GM21717 (cell line): ENCODE measurements around the gene MSMO1.
"Not testable (repeated sequence)": the region's sequence is repeated elsewhere in the genome, so short reads cannot be mapped to it uniquely, and the experiment has no call there.

ENCODE experiments used
- ATAC-seq: cut with Tn5 transposase; IDR thresholded peaks from one replicate; pipeline ENCODE4 v1.9.1; 2021; ENCODE audit warnings: mild to moderate bottlenecking, moderate library complexity; ENCODE audit not compliant: unreplicated experiment

The MSMO1 gene

DNA sequence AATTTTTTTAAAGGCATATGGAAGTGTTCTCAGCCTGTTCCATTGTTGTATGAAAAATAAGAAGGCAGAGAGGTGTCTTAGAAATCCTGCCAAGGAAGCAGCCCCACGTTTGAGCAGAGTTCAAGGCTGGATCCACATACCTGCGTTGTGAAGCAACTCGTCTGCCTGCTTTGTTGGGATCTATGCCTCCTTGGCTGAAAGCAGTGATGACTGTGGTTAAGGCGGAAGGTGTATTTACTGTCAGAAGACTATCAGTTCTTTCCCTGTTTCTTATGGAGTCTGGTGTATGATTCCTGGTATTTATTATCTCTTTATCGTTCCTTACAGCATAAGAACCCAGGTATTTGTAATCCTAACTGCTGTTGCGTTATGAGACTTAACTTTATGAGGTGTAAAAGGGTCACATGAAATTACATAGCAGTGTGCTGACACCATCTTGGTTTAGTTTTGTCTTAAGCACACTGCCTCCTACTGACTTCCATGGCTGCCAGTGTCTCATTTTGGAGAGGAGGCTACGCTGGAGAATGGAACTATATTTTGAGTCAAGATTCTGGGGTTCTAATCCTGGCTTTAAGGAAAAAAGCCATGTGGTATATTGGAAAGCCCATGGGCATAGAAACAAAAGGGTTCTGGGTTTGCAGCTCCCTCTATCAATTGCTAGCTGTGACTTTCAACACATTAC lies 3.1 kb upstream of the MSMO1 start:
- ATAC-seq: no peak

DNA sequence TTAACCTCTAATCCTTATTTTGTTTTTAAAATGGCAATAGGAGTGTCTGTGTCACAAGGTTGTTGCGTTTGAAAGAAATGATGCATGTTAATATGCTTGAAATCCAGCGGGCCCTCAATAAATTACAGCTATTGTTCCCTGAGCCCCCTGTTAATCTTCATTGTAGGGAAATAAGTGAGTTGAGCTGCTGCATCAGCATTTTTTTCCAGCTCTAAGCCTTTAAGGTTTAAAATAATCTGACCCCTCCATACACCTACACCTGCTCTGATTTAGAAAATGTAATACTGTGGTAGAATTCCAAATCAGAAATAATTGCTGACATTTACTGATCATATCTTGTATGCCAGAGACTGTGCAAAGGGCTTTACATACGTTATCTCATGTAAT lies 2.6 kb upstream of the MSMO1 start:
- ATAC-seq: no peak

GRCh38 chr4:165325732-165326512 lies 1.5 kb upstream of the MSMO1 start:
- ATAC-seq: no peak

- peak; percentile 15 for ATAC-seq
Observed at GRCh38 chr4:165326831-165327210, 648 bp upstream of the MSMO1 start.

DNA sequence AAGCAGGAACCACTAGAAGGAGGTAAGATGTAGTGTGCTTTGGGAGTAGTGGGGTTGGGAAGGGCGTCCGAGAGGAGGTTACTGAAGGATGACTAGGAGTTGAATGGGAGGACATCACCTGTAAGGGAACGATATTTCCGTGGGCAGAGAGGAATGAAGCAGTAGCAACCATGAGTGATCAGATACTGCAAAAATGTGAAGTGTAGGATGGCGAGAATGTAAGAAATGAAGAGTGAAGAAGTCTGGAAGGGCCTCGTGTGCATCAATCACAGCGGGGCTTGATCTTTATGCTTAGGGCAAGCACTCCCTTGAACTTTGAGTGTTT lies 594 bp downstream of the MSMO1 start:
- ATAC-seq: peak; percentile 1

DNA sequence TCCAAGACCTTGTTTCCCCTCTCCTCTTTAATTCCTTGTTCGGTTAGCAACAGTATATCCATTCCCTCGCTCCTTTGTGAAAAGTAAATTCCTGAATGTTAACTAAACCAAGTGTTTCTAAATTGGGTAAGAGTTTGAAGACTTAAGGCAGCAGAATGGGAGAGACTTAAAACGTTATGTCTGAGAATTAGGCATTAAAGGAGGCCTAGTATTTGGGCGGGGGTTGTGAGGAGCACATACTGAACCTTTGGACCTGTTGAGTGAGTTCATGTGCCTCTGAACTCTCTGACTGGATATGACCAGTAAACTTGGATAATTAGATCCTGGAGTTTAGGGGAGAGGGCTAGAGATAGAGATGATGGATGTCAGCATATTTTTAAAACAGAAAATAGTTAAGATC lies 1.2 kb downstream of the MSMO1 start:
- no peak for ATAC-seq

GRCh38 chr4:165330071-165330470 lies 2.6 kb downstream of the MSMO1 start:
- ATAC-seq: no peak

DNA sequence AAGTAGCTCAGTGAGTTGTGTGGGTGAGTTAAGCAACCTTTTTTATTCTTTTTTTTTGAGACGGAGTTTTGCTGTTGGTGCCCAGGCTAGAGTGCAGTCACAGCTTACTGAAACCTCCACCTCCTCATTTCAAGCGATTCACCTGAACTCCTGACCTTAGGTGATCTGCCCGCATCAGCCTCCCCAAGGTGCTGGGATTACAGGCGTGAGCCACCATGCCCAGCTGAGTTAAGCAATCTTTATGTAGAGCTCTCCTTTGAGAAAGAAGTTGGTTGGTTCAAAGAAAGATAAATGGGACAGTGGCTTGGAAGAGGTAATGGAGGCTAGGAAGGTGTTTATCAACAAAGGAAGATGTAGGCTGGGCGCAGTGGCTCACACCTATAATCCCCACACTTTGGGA lies 3.2 kb downstream of the MSMO1 start:
- ATAC-seq: no peak

- no peak for ATAC-seq
Observed at GRCh38 chr4:165331359-165331758, 3.9 kb downstream of the MSMO1 start.

DNA sequence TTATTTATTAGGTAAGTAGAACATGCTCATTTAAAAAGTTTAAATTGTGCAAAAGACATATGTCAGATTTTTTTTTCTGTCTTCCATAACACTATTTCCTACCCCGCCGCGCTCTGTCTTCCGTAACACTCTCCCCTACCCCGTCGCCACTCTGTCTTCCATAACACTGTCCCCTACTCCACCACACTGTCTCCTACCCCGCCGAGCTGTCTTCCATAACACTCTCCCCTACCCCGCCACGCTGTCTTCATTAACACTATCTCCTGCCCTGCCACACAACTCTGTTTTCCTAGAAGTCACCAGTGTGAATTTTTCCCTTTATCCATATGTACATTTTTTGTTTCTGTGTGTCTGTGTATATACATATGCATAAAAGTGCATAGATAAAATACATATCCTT lies 4.4 kb downstream of the MSMO1 start:
- ATAC-seq: no peak

- ATAC-seq: no peak
Observed at GRCh38 chr4:165332502-165332901, 5.0 kb downstream of the MSMO1 start.

DNA sequence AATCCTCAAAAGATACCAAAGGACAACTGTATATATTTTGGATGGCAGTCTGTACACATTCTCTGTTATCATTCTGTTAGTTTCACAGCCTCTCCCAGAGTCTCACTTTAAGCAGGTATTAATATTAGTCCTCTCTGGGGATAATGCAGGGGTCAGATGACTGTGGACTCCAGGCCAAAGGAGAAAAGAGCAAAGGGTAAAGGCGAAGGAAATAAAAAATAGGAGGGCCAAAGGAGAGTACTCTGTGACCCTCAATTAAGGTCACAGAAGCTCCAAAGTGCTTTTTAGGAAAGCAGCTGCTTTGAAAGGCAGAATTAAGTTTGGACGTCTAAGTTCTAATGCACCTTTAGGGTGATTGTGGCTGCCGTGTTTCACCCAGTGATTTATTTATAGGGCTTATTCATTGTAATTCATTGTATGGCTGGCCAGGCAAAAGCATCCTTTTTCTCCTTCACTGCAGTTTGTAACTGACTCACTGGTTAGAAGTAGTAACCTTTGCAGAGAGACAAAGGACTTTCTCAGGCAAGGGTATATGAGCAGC lies 7.8 kb downstream of the MSMO1 start:
- no peak for ATAC-seq

DNA sequence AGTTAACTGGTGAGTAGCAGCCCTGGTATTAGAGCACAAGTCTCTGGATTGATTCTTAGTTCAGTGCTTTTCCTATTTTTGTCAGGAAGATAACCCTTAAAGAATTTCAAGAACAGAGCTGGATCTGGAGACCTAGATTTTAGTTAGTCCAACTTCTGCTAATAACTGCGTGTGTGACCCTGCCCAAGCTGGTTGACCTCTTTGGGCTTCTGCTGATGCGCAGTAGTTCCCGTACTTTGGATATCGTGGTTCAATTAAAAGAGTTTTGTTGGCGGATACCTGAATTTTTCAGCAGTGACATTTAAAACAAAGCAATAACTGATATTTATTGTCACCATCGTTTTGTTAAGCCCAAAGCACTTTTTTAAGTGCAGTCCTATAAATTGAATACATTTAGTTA lies 9.3 kb downstream of the MSMO1 start:
- ATAC-seq: no peak

- not testable (repeated sequence) for ATAC-seq
Observed at GRCh38 chr4:165342340-165342739, 14.9 kb downstream of the MSMO1 start.

DNA sequence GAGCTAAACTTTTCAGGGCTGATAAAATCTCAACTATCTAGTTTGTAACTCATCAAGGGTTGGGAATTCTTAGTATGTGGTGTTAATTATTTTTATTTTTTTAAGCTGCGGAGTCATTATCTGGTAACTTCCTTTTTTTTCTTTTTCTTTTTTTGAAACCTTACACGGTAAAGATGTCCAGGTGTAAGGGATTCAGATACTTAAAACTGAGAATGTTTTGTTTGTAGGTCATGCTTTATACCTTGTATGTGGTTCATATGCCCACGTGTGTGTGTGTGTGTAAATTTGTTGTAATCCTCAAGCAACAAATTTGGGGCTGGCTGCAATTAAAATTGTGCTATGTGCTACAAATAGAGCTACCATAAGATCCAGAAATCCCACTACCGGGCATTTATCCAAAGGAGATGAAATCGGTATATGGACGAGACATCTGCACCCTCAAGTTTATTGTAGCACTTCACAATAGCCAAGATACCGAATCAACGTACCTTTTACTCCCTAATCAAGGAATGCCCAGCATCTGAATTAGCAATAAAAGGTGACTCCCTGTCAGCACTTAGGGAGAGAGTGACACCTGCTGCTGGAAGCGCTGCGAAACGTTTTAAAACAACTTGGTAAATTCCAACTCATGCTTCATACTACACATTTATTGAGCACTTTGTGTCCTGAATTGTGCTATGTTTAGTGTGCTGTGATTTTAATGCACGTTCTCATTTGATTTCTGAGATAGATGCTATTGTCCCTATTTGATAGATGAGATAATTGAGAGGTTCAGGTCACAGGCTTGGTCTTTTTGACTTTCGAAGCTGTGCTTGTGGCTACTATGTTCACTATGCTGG lies 16.1 kb downstream of the MSMO1 start:
- ATAC-seq: no peak

GRCh38 chr4:165345666-165346417 lies 18.4 kb downstream of the MSMO1 start:
- no peak for ATAC-seq

DNA sequence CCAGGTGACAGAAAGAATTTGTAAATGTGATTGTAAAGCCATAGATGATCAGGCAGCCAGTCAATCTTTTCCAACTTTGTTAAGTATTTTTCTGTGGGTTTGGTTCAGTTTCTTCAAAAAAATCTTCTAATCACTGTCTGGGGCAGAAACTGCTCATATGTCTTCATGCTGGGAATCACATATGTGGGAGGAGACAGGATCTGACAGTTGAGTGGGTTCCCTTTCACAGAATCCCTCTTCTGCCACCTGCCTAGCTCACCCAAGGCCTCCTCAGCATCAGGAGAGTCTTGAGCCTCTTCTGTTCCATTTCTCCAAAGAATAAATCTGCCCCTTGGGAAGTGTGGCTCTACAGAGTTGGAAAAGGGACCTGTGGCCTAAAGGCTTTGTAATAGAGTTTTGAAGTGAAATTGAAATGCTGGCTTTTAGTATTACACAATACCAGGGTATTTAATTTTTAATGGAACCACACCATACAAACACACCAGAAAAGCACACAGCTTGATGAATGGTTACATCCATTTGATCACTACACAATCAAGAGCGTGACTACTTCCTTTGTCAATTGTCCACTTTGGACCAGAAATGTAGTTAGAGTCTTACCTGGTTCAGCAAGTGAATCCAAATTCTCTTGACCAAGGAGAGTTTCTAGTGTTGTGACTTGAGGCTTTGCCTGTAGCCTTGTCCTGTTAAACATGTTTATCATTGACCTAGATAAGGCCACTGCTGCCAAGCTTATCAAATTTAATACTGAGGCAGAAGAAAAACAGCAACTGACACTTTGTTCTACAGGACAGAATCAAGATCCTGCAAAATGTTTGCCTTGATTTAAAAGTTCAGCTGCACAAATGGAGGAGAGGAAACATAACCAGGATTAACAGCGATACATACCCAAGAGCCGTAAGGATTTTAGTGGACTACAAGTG lies 20.4 kb downstream of the MSMO1 start:
- ATAC-seq: no peak

DNA sequence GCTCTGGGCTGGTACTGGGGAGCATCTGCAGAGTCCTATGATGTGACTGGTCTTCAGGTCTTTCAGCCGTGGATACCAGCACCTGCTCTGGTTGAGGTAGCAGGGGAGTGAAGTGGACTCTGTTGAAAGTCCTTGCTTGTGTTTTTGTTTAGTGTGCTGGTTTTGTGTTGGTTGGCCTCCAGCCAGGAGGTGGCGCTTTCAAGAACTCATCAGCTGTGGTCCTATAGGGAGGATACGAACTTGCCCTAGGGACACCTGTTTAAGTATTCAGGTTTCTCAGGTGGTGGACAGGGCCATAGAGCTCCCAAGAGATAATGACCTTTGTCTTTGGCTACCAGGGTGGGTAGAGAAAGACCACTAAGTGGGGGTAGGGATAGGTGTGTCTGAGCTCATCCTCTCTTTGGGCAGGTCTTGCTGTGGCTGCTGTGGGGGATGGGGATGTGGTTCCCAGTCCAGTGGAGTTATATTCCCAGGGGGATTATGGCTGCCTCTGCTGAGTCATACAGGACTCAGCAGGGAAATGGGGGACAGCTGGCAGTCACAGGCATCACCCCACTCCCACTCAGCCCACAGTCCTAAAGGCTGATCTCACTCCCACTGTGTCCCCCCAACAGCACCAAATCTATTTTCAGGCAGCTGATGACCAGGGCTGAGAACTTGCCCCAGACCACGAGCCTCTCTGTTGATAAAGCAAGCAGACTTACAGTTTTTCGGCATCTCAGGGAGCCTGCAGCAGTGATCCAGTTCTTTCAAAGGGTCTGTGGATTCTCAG lies 24.1 kb downstream of the MSMO1 start:
- ATAC-seq: no peak

DNA sequence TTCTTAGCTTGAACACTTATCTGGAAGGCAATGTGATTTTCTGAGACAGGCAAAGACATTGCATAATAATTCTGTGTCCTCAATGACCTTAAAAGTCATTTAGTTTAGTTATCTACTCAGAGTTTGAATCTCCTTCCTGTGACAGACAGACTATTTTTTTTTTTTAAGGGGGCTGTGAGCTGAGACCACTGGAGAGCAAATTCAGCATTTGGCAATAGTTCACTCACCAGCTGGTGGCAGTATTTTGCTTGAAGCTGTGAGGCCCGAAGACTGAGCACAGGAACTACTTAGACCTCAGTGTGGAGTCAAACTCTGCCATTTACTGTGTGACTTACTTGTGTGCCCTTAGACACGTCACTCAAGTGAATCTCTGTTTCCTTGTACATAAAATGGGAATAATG lies 28.4 kb downstream of the MSMO1 start:
- ATAC-seq: no peak
